H1 (cell line): Measurements from ENCODE around the gene CYBA. TPM values are rescaled to one million over a fixed set of nuclear protein-coding genes. Genes with fewer than 3 reads are reported as not detected.

Experiments
- JUN ChIP-seq: IDR thresholded peaks from 2 replicates; pipeline ENCODE4 v1.6.1; 2011; ENCODE audit warnings: low read depth, mild to moderate bottlenecking, improper control_type of control experiment, low read length
- TAF7 ChIP-seq: optimal IDR thresholded peaks from 2 replicates; pipeline ENCODE3; 2011; ENCODE audit warnings: low read depth, mild to moderate bottlenecking, inconsistent platforms, low read length, moderate library complexity, borderline replicate concordance
- polyA plus RNA-seq, 7 experiments: library from polyadenylated mRNA; depleted of rRNA in 3 of 7; stranded (reverse) in 5 of 7; unstranded in 2 of 7; fragments of >200 nt in 5 of 7; fragments of 200-250 nt in 2 of 7; gene quantifications; 1 replicate in 5 of 7; 2 replicates in 1 of 7; 4 replicates in 1 of 7; pipeline versions ENCODE4 v1.2.1 to v1.2.3, GENCODE V29; 2011 to 2013; ENCODE audit warnings: missing spikeins in 2 of 7, mixed read lengths in 2 of 7
- total RNA-seq: library from RNA; stranded (reverse); fragmentation: NEBNext Ultra II Directional; extraction: Animal tissue kit (Norgen Biotek cat#: 25700); gene quantifications from 2 replicates; pipeline ENCODE4 v1.2.1, GENCODE V29; 2021

The CYBA gene
- total and polyA plus RNA-seq, 2 of the 8 experiments (the other 6 are each of a cell fraction or from before 2014, with no cell fraction given), result 136 to 254 TPM

- TF ChIP-seq TAF7 (no peak), JUN (no peak)
These were observed 42.8 kb downstream of the CYBA start (continued) for GRCh38 chr16:88608076-88608475.
